Neural cell (in vitro differentiated cells): ENCODE results near the gene HAGHL. TPM values are rescaled to one million over a fixed set of nuclear protein-coding genes. Genes with fewer than 3 reads are reported as not detected.

ENCODE experiments used
- H2AFZ ChIP-seq: fragments of 200-600, 300-800 bp; sonication (generic), shearing (Covaris generic); 2 replicates; pipeline ENCODE4 v1.6.0; 2014; ENCODE audit warnings: low read depth, mild to moderate bottlenecking, antibody characterized with exemption, low read length, moderate library complexity
- H3F3A ChIP-seq: fragments of 200-600 bp; shearing (Covaris generic); 2 replicates; pipeline ENCODE4 v1.6.1; 2016; ENCODE audit warnings: mild to moderate bottlenecking, moderate library complexity, mixed read lengths, antibody characterized with exemption, low read length; ENCODE audit not compliant: insufficient read depth, poor library complexity, severe bottlenecking
- H3K27ac ChIP-seq: fragments of 200-600, 300-800 bp; sonication (generic), shearing (Covaris generic); 2 replicates; pipeline ENCODE4 v1.5.1; 2014; ENCODE audit warnings: mild to moderate bottlenecking, low read length, moderate library complexity
- H3K27me3 ChIP-seq: fragments of 300-800, 200-600 bp; sonication (generic), shearing (Covaris generic); 2 replicates; pipeline ENCODE4 v1.6.0; 2014; ENCODE audit warnings: mild to moderate bottlenecking, low read depth, low read length, moderate library complexity; ENCODE audit not compliant: insufficient read depth
- H3K36me3 ChIP-seq: fragments of 300-800, 200-600 bp; sonication (generic), shearing (Covaris generic); 2 replicates; pipeline ENCODE4 v1.5.1; 2014; ENCODE audit warnings: mild to moderate bottlenecking, antibody characterized with exemption, low read length, moderate library complexity; ENCODE audit not compliant: insufficient read depth
- H3K4me2 ChIP-seq: fragments of 300-800, 200-600 bp; sonication (generic), shearing (Covaris generic); 2 replicates; pipeline ENCODE4 v1.6.0; 2014; ENCODE audit warnings: mild to moderate bottlenecking, low read length
- H3K4me3 ChIP-seq: fragments of 300-800, 200-600 bp; sonication (generic), shearing (Covaris generic); 2 replicates; pipeline ENCODE4 v1.5.1; 2014; ENCODE audit warnings: mild to moderate bottlenecking, low read length, moderate library complexity
- H3K79me2 ChIP-seq: fragments of 200-600 bp; shearing (Covaris generic); replicated peaks from 2 replicates; pipeline ENCODE4 v1.6.0; 2014; ENCODE audit warnings: mild to moderate bottlenecking, low read length, moderate library complexity; ENCODE audit not compliant: insufficient read depth
- H3K9ac ChIP-seq: fragments of 300-800, 200-600 bp; sonication (generic), shearing (Covaris generic); 2 replicates; pipeline ENCODE4 v1.6.1; 2016; ENCODE audit warnings: mild to moderate bottlenecking, low read length, mixed read lengths
- H3K9me2 ChIP-seq: fragments of 200-600 bp; shearing (Covaris generic); 2 replicates; pipeline ENCODE4 v1.6.1; 2016; ENCODE audit warnings: mild to moderate bottlenecking, low read length, mixed read lengths; ENCODE audit not compliant: insufficient read depth
- H3K9me3 ChIP-seq: fragments of 200-600, 300-800 bp; sonication (generic), shearing (Covaris generic); 2 replicates; pipeline ENCODE4 v1.6.1; 2016; ENCODE audit warnings: mild to moderate bottlenecking, mixed run types, low read length, moderate library complexity, mixed read lengths
- H4K20me1 ChIP-seq: fragments of 200-600 bp; shearing (Covaris generic); 2 replicates; pipeline ENCODE4 v1.6.1; 2016; ENCODE audit warnings: mild to moderate bottlenecking, mixed run types; ENCODE audit not compliant: insufficient read depth
- CTCF ChIP-seq: fragments of 450-650 bp; IDR thresholded peaks from 2 replicates; pipeline ENCODE4 v1.5.1; 2014; ENCODE audit warnings: antibody characterized with exemption, mild to moderate bottlenecking, moderate library complexity; ENCODE audit not compliant: poor library complexity, severe bottlenecking
- EP300 ChIP-seq: fragments of 450-650 bp; conservative IDR thresholded peaks from 2 replicates; pipeline ENCODE4 v1.6.1; 2014; ENCODE audit warnings: antibody characterized with exemption, mild to moderate bottlenecking, moderate library complexity; ENCODE audit not compliant: poor library complexity, severe bottlenecking
- EZH2 ChIP-seq: fragments of 200-600, 300-800 bp; shearing (Covaris generic), sonication (generic); IDR thresholded peaks from 2 replicates; pipeline ENCODE4 v1.6.1; 2014; ENCODE audit warnings: antibody characterized with exemption, low read length, borderline replicate concordance, mild to moderate bottlenecking; ENCODE audit not compliant: insufficient read depth, poor library complexity, severe bottlenecking
- MXI1 ChIP-seq: fragments of 450-650 bp; conservative IDR thresholded peaks from 2 replicates; pipeline ENCODE4 v1.6.1; 2014; ENCODE audit warnings: antibody characterized with exemption, mild to moderate bottlenecking; ENCODE audit not compliant: poor library complexity, severe bottlenecking
- POLR2AphosphoS5 ChIP-seq: IDR thresholded peaks from 2 replicates; pipeline ENCODE4 v1.6.1; 2012
- RAD21 ChIP-seq: fragments of 450-650 bp; conservative IDR thresholded peaks from 2 replicates; pipeline ENCODE4 v1.6.1; 2014; ENCODE audit warnings: antibody characterized with exemption, mild to moderate bottlenecking, moderate library complexity
- REST ChIP-seq: IDR thresholded peaks from 2 replicates; pipeline ENCODE4 v1.6.1; 2012; ENCODE audit warnings: borderline replicate concordance
- SMC3 ChIP-seq: fragments of 450-650 bp; conservative IDR thresholded peaks from 2 replicates; pipeline ENCODE4 v1.6.1; 2014; ENCODE audit warnings: antibody characterized with exemption, mild to moderate bottlenecking, moderate library complexity; ENCODE audit not compliant: poor library complexity
- TAF1 ChIP-seq: IDR thresholded peaks from 2 replicates; pipeline ENCODE4 v1.6.1; 2012; ENCODE audit warnings: low read depth
- polyA plus RNA-seq: library from polyadenylated mRNA; depleted of rRNA; stranded (reverse); fragments of >200 nt; gene quantifications from 2 replicates; pipeline ENCODE4 v1.2.3, GENCODE V29; 2014

The HAGHL gene
- polyA plus RNA-seq, 1 donor from 2014 or later, result 28.3 TPM

DNA sequence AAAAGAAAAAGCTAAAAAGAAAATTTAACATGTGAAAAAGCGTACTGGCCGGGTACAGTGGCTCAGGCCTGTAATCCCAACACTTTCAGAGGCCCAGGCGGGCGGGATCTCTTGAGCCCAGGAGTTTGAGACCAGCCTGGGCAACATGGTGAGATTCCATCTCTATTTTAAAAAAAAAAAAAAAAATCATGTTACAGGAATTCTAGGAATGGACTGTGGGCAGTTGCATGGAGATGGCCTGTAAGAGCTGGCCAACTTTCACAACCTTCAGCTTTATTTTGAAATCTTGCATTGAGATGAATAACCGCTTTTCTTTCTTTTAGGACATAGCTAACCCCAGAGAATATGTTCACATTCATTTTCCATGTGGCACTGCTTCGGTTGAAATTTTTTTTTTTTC, 22.1 kb downstream of the HAGHL start:
- no peak overlapping the region for H2AFZ ChIP-seq
- H3K9ac ChIP-seq, result no peak overlapping the region
- H3K36me3 ChIP-seq, result no peaks in the 10 kb centered on the region
- no peak overlapping the region for H3K27ac ChIP-seq
- H3K4me3 ChIP-seq, result no peak overlapping the region
- H3K79me2 ChIP-seq, result no peaks in the 10 kb centered on the region
- TF ChIP-seq MXI1 (no peak), EZH2 (no peak), POLR2AphosphoS5 (no peak), EP300 (no peak), SMC3 (no peak), RAD21 (no peak), TAF1 (no peak), CTCF (no peak), REST (no peak)
- H3K9me3 ChIP-seq, result no peaks in the 10 kb centered on the region
- H4K20me1 ChIP-seq, result no peaks in the 10 kb centered on the region
- no peaks in the 10 kb centered on the region for H3K27me3 ChIP-seq
- H3F3A ChIP-seq, result no peaks in the 10 kb centered on the region
- no peaks in the 10 kb centered on the region for H3K9me2 ChIP-seq
- H3K4me2 ChIP-seq, result no peak overlapping the region

DNA sequence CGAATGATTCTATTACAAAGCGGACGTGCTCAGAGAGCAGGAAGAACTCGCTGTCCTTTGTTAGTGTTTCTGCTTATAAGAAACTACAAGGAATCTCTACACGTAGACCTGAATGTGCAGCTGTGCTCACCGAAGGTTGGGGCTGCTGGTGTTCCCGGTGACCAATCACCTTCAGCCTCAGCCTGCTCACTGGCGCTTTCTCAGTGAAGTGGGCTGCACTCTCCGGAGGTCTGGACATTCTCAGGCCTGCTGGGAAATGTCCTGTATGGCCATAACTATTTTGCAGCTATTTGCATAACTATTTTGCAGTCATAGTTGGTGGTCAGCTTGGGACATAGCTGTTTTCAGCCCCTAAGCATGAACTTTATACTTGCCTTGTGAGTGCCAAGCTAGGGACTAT, 23.6 kb downstream of the HAGHL start:
- Histone ChIP-seq H3K4me2 (no peak overlapping the region), H3K79me2 (no peaks in the 10 kb centered on the region), H3K27me3 (no peaks in the 10 kb centered on the region), H2AFZ (no peak overlapping the region), H3K9me2 (no peaks in the 10 kb centered on the region), H3K27ac (no peak overlapping the region), H3F3A (no peaks in the 10 kb centered on the region), H3K9ac (no peak overlapping the region), H4K20me1 (no peaks in the 10 kb centered on the region), H3K36me3 (no peaks in the 10 kb centered on the region), H3K4me3 (no peak overlapping the region), H3K9me3 (no peaks in the 10 kb centered on the region)
- TF ChIP-seq MXI1 (no peak), EP300 (no peak), RAD21 (no peak), TAF1 (no peak), EZH2 (no peak), REST (no peak), SMC3 (no peak), POLR2AphosphoS5 (no peak), CTCF (no peak)
